Mesenchymal stem cell (in vitro differentiated cells and primary cell): ENCODE measurements around the gene INPPL1.

Experiments used
- DNase-seq: peaks from one replicate; pipeline ENCODE4 v3.0.0-alpha.2; 2013
- H2AFZ ChIP-seq: one replicate; pipeline ENCODE4 v1.6.1; 2013; ENCODE audit warnings: low read depth, mild to moderate bottlenecking, control low read depth, inconsistent platforms, low read length, moderate library complexity
- H2AK5ac ChIP-seq: 2 replicates; pipeline ENCODE4 v1.6.1; 2013; ENCODE audit warnings: low read length, moderate library complexity, mild to moderate bottlenecking, inconsistent platforms; ENCODE audit not compliant: severe bottlenecking
- H2BK120ac ChIP-seq: one replicate; pipeline ENCODE4 v1.6.1; 2013; ENCODE audit warnings: low read depth, mild to moderate bottlenecking, inconsistent platforms, low read length, moderate library complexity
- H2BK12ac ChIP-seq, 2 experiments: one replicate each; pipeline ENCODE4 v1.6.1; 2013; ENCODE audit warnings: inconsistent platforms in 2 of 2, low read length in 2 of 2, mild to moderate bottlenecking in 2 of 2, moderate library complexity in 2 of 2, control low read depth in 1 of 2
- H2BK15ac ChIP-seq: one replicate; pipeline ENCODE4 v1.6.1; 2013; ENCODE audit warnings: mild to moderate bottlenecking, low read depth, inconsistent platforms; ENCODE audit not compliant: poor library complexity, severe bottlenecking
- H2BK5ac ChIP-seq: 2 replicates; pipeline ENCODE4 v1.6.1; 2013; ENCODE audit warnings: low read depth, mild to moderate bottlenecking, low read length, control low read depth, inconsistent platforms; ENCODE audit not compliant: poor library complexity, severe bottlenecking
- H3K14ac ChIP-seq, 2 experiments: one replicate each; pipeline ENCODE4 v1.6.1; 2013; ENCODE audit warnings: inconsistent platforms in 2 of 2, low read length in 2 of 2, control low read depth in 1 of 2, mild to moderate bottlenecking in 1 of 2, moderate library complexity in 1 of 2
- H3K18ac ChIP-seq, 2 experiments: one replicate each; pipeline ENCODE4 v1.6.1; 2013; ENCODE audit warnings: inconsistent platforms in 2 of 2, low read length in 2 of 2, control low read depth in 1 of 2, low read depth in 1 of 2, mild to moderate bottlenecking in 1 of 2
- H3K23ac ChIP-seq, 2 experiments: one replicate each; pipeline ENCODE4 v1.6.1; 2013; ENCODE audit warnings: inconsistent platforms in 2 of 2, low read length in 2 of 2, mild to moderate bottlenecking in 2 of 2, moderate library complexity in 2 of 2, control low read depth in 1 of 2
- H3K27ac ChIP-seq: 2 replicates; pipeline ENCODE4 v1.5.1; 2013; ENCODE audit warnings: mild to moderate bottlenecking, moderate library complexity, low read length, control low read depth, inconsistent platforms; ENCODE audit not compliant: poor library complexity, severe bottlenecking
- H3K27me3 ChIP-seq, 2 experiments: 2 replicates each; pipeline versions ENCODE4 v1.6.1 to v1.7.0; 2013; ENCODE audit warnings: low read length in 2 of 2, mild to moderate bottlenecking in 2 of 2, moderate library complexity in 2 of 2, control low read depth in 1 of 2, inconsistent platforms in 1 of 2; ENCODE audit not compliant: control insufficient read depth in 1 of 2, insufficient read depth in 1 of 2
- H3K36me3 ChIP-seq, 2 experiments: 2 replicates each; pipeline versions ENCODE4 v1.6.1 to v1.7.0; 2013; ENCODE audit warnings: low read length in 2 of 2, control low read depth in 1 of 2, inconsistent platforms in 1 of 2, low read depth in 1 of 2, mild to moderate bottlenecking in 1 of 2; ENCODE audit not compliant: insufficient read depth in 2 of 2, control insufficient read depth in 1 of 2
- H3K4ac ChIP-seq, 2 experiments: one replicate each; pipeline ENCODE4 v1.6.1; 2013; ENCODE audit warnings: inconsistent platforms in 2 of 2, low read length in 2 of 2, mild to moderate bottlenecking in 2 of 2, moderate library complexity in 2 of 2, control low read depth in 1 of 2, low read depth in 1 of 2
- H3K4me1 ChIP-seq: 2 replicates; pipeline ENCODE4 v1.6.1; 2013; ENCODE audit warnings: low read depth, low read length, control low read depth; ENCODE audit not compliant: control insufficient read depth, insufficient read depth
- H3K4me2 ChIP-seq: 2 replicates; pipeline ENCODE4 v1.6.1; 2013; ENCODE audit warnings: low read length, mild to moderate bottlenecking, inconsistent platforms; ENCODE audit not compliant: poor library complexity, severe bottlenecking
- H3K4me3 ChIP-seq, 2 experiments: 2 replicates each; pipeline versions ENCODE4 v1.5.1 to v1.7.0; 2013; ENCODE audit warnings: low read length in 2 of 2, mild to moderate bottlenecking in 2 of 2, control low read depth in 1 of 2, low read depth in 1 of 2; ENCODE audit not compliant: insufficient read depth in 1 of 2
- H3K79me1 ChIP-seq: replicated peaks from 2 replicates; pipeline ENCODE4 v1.6.1; 2013; ENCODE audit warnings: mild to moderate bottlenecking, control low read depth, low read length, inconsistent platforms; ENCODE audit not compliant: poor library complexity, severe bottlenecking
- H3K9ac ChIP-seq: 2 replicates; pipeline ENCODE4 v1.7.0; 2013; ENCODE audit warnings: mild to moderate bottlenecking, low read length, moderate library complexity
- H3K9me3 ChIP-seq: 2 replicates; pipeline ENCODE4 v1.7.0; 2013; ENCODE audit warnings: mild to moderate bottlenecking, low read length; ENCODE audit not compliant: control insufficient read depth
- H4K8ac ChIP-seq: one replicate; pipeline ENCODE4 v1.6.1; 2013; ENCODE audit warnings: inconsistent platforms, mild to moderate bottlenecking, low read length, moderate library complexity
- H4K91ac ChIP-seq: one replicate; pipeline ENCODE4 v1.6.1; 2013; ENCODE audit warnings: mild to moderate bottlenecking, low read length, inconsistent platforms
- WGBS: methylation state at CpG from one replicate; pipeline ENCODE4 v1.1.7; 2013; ENCODE audit warnings: mixed read lengths; 5-methylcytosine and 5-hydroxymethylcytosine counted together

The INPPL1 gene

DNA sequence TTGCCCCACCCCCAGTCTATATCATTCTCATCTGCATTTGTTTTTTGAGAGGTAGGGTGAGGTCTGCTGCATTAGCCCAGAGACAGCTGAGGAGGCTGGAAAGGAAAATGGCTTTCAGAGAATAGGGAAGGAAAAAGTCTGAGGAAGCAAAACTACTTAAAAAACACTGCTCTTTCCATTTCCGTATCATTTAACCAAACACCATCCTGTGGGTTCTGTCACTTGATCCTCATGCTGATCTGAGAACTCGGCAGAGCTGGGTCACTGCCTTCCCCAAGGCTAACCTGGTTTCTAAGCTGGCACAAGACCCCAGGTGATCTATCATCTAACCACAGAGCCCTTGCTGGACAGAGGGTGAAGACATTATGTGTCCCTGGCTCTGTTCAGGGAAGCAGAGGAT is 6.7 kb upstream of the INPPL1 start:
- no peak overlapping the region for H3K4me3 ChIP-seq
- H3K27me3 ChIP-seq = peaks cover 31 to 37% of the 10 kb centered on the region in 2 experiments
- no peak overlapping the region for H3K23ac ChIP-seq
- no peak overlapping the region for H3K14ac ChIP-seq
- H2BK120ac ChIP-seq = no peak overlapping the region
- H3K4me1 ChIP-seq = peaks cover 6% of the 10 kb centered on the region
- no peak overlapping the region for H3K4ac ChIP-seq
- H3K27ac ChIP-seq = no peak overlapping the region
- H4K91ac ChIP-seq = no peak overlapping the region
- no peak overlapping the region for H2AFZ ChIP-seq
- H3K36me3 ChIP-seq = no peaks in the 10 kb centered on the region
- H3K9ac ChIP-seq = no peak overlapping the region
- 61% methylated on average over 2 of the region's 2 CpGs for WGBS
- no peak overlapping the region for H2BK12ac ChIP-seq
- no peak overlapping the region for H4K8ac ChIP-seq
- no peak for DNase-seq
- no peaks in the 10 kb centered on the region for H3K9me3 ChIP-seq
- no peak overlapping the region for H3K4me2 ChIP-seq
- no peaks in the 10 kb centered on the region for H3K79me1 ChIP-seq
- no peak overlapping the region for H2BK5ac ChIP-seq
- no peak overlapping the region for H2BK15ac ChIP-seq
- no peak overlapping the region for H2AK5ac ChIP-seq
- no peak overlapping the region for H3K18ac ChIP-seq

DNA sequence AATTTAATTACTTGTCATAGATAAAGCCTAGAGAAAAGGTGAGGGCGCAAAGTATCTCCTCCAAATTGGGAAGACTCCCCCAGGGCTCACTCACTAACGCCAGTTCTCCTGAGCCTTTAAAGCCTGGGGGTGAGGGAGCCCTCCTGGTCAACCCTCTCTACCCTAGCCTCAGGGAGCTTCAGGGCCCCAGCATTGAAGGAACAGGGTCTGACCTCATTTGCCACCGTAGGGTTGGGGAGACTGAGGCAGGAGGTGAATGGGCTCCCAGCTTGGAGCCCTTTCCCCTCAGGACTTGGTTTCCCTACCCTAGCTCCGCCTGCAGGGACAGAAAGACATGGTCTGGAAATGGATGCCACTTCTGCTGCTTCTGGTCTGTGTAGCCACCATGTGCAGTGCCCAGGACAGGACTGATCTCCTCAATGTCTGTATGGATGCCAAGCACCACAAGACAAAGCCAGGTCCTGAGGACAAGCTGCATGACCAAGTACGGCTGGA is 6.3 kb upstream of the INPPL1 start:
- DNase-seq = no peak
- peaks cover 6% of the 10 kb centered on the region for H3K4me1 ChIP-seq

DNA sequence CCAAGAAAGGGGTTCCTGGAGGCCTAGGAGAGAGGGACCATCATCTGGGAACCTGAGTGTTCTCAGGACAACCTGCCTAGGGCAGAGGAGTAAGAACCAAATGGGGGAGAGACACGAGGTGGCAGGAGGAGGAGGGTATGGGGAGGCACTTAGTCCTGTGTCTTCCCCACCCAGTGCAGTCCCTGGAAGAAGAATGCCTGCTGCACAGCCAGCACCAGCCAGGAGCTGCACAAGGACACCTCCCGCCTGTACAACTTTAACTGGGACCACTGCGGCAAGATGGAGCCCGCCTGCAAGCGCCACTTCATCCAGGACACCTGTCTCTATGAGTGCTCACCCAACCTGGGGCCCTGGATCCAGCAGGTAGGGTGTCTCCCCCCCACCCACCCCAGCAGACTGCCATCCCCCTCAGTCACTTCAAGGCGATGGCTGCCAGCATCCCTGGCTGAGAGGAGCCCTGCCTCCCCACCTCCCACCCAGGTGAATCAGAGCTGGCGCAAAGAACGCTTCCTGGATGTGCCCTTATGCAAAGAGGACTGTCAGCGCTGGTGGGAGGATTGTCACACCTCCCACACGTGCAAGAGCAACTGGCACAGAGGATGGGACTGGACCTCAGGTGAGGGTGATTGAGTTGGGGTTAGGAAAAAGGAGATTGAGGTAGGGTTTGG is 3.7 kb upstream of the INPPL1 start:
- Histone ChIP-seq H4K8ac (peak overlapping the region; percentile 62), H2BK12ac (no peak overlapping the region), H3K14ac (no peak overlapping the region), H3K4me2 (no peak overlapping the region), H3K4me3 (no peak overlapping the region), H2AK5ac (no peak overlapping the region), H4K91ac (no peak overlapping the region), H3K79me1 (no peaks in the 10 kb centered on the region), H3K9ac (no peak overlapping the region), H2BK15ac (no peak overlapping the region), H2AFZ (no peak overlapping the region), H3K18ac (no peak overlapping the region), H3K27me3 (peaks cover 27 to 29% of the 10 kb centered on the region in 2 experiments), H2BK120ac (no peak overlapping the region), H3K4ac (no peak overlapping the region), H3K36me3 (no peaks in the 10 kb centered on the region), H3K9me3 (no peaks in the 10 kb centered on the region), H3K23ac (no peak overlapping the region), H3K4me1 (peaks cover 10% of the 10 kb centered on the region), H3K27ac (no peak overlapping the region), H2BK5ac (no peak overlapping the region)
- DNase-seq = no peak
- 88% methylated on average over 9 of the region's 10 CpGs for WGBS

More for the DNA sequence above, 6.3 kb upstream of the INPPL1 start:
- Histone ChIP-seq H3K18ac (no peak overlapping the region), H3K4me3 (no peak overlapping the region), H3K36me3 (no peaks in the 10 kb centered on the region), H4K8ac (no peak overlapping the region), H4K91ac (no peak overlapping the region), H3K27ac (no peak overlapping the region), H3K9me3 (no peaks in the 10 kb centered on the region), H2AFZ (no peak overlapping the region), H2BK12ac (no peak overlapping the region), H2BK15ac (no peak overlapping the region), H3K79me1 (no peaks in the 10 kb centered on the region), H3K4me2 (no peak overlapping the region), H3K14ac (no peak overlapping the region), H2BK5ac (no peak overlapping the region), H3K9ac (no peak overlapping the region), H3K4ac (no peak overlapping the region), H2AK5ac (no peak overlapping the region), H3K23ac (no peak overlapping the region), H2BK120ac (no peak overlapping the region), H3K27me3 (peaks cover 31 to 34% of the 10 kb centered on the region in 2 experiments)
- WGBS = 88% methylated on average over 5 of the region's 5 CpGs

DNA sequence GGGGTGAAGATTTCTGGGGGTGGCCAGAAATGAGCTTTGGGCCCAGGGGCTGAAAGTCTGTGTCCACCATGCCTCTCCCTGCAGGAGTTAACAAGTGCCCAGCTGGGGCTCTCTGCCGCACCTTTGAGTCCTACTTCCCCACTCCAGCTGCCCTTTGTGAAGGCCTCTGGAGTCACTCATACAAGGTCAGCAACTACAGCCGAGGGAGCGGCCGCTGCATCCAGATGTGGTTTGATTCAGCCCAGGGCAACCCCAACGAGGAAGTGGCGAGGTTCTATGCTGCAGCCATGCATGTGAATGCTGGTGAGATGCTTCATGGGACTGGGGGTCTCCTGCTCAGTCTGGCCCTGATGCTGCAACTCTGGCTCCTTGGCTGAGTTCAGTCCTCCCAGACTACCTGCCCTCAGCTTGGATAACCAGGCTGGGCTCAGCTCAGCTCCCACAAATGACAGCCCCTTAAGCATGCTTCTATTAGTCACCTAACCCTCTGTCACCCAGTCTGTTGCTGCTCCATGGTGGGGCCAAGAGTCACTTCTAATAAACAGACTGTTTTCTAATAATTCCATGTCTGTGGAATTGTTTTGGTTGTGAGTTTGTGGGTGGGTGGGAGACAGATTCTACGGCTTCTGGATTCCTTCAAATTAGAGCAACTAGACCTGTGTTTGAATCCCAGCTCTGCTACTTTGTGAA is 3.0 kb upstream of the INPPL1 start:
- H3K4me1 ChIP-seq = peaks cover 13% of the 10 kb centered on the region
- H2BK15ac ChIP-seq = no peak overlapping the region
- WGBS = 84% methylated on average over 7 of the region's 7 CpGs
- peak overlapping the region; percentile 45 for H4K8ac ChIP-seq
- no peaks in the 10 kb centered on the region for H3K9me3 ChIP-seq
- no peak overlapping the region for H2BK12ac ChIP-seq
- H3K14ac ChIP-seq = no peak overlapping the region
- H3K18ac ChIP-seq = no peak overlapping the region
- H3K36me3 ChIP-seq = peaks cover under 1 to 3% of the 10 kb centered on the region in 2 experiments
- no peak overlapping the region for H3K9ac ChIP-seq
- no peak overlapping the region for H2AFZ ChIP-seq
- no peak overlapping the region for H3K23ac ChIP-seq
- H3K79me1 ChIP-seq = no peaks in the 10 kb centered on the region
- H4K91ac ChIP-seq = no peak overlapping the region
- no peak overlapping the region for H2BK120ac ChIP-seq
- H3K4me3 ChIP-seq = no peak overlapping the region
- no peak overlapping the region for H2AK5ac ChIP-seq
- no peak overlapping the region for H3K27ac ChIP-seq
- H2BK5ac ChIP-seq = no peak overlapping the region
- H3K4me2 ChIP-seq = no peak overlapping the region
- DNase-seq = no peak
- no peak overlapping the region for H3K4ac ChIP-seq
- H3K27me3 ChIP-seq = peaks cover 21 to 23% of the 10 kb centered on the region in 2 experiments
